HepG2 (cell line): ENCODE data around the gene SLC38A3. TPM values are rescaled to one million over a fixed set of nuclear protein-coding genes. Genes with fewer than 3 reads are reported as not detected.

Source experiments
- ARID3A ChIP-seq: IDR thresholded peaks from 2 replicates; pipeline ENCODE4 v1.6.1; 2012; ENCODE audit warnings: low read depth, low read length, improper control_type of control experiment
- CREM ChIP-seq, 2 experiments: sonication (generic) in 1 of 2; formaldehyde crosslinking in 1 of 2; IDR thresholded peaks; 2 replicates each; pipeline versions ENCODE4 v1.4.0 to v1.6.1; 2016 to 2020; ENCODE audit warnings: antibody characterized with exemption in 1 of 2, mild to moderate bottlenecking in 1 of 2, missing genetic modification reagents in 1 of 2
- DRAP1 ChIP-seq: IDR thresholded peaks from 2 replicates; pipeline ENCODE4 v1.6.1; 2016; ENCODE audit warnings: missing genetic modification reagents, missing compliant biosample characterization
- FOXA3 ChIP-seq: IDR thresholded peaks from 2 replicates; pipeline ENCODE4 v1.6.1; 2016; ENCODE audit warnings: missing genetic modification reagents, missing compliant biosample characterization
- HMGXB4 ChIP-seq, 2 experiments: sonication (generic) in 1 of 2; formaldehyde crosslinking in 1 of 2; IDR thresholded peaks; 2 replicates each; pipeline versions ENCODE4 v1.4.0 to v1.6.1; 2018 to 2020; ENCODE audit warnings: missing genetic modification reagents in 2 of 2, borderline replicate concordance in 1 of 2, low read depth in 1 of 2, mild to moderate bottlenecking in 1 of 2, missing biosample characterization in 1 of 2
- JUNB ChIP-seq: sonication (generic); formaldehyde crosslinking; IDR thresholded peaks from 2 replicates; pipeline ENCODE4 v1.8.0; 2022; ENCODE audit warnings: missing genetic modification reagents, mild to moderate bottlenecking, borderline replicate concordance
- KDM5B ChIP-seq: sonication (generic); formaldehyde crosslinking; IDR thresholded peaks from 2 replicates; pipeline ENCODE4 v1.4.0; 2020; ENCODE audit warnings: missing genetic modification reagents, mild to moderate bottlenecking, borderline replicate concordance
- MED1 ChIP-seq: sonication (generic); formaldehyde crosslinking; IDR thresholded peaks from 2 replicates; pipeline ENCODE4 v1.4.0; 2020; ENCODE audit warnings: missing genetic modification reagents
- MTERF4 ChIP-seq: sonication (generic); formaldehyde crosslinking; IDR thresholded peaks from 2 replicates; pipeline ENCODE4 v1.8.0; 2023; ENCODE audit warnings: mild to moderate bottlenecking, missing genetic modification reagents
- MXD1 ChIP-seq: sonication (generic); formaldehyde crosslinking; IDR thresholded peaks from 2 replicates; pipeline ENCODE4 v1.4.0; 2020; ENCODE audit warnings: mild to moderate bottlenecking, missing genetic modification reagents
- MXI1 ChIP-seq: IDR thresholded peaks from 3 replicates; pipeline ENCODE4 v1.6.1; 2012; ENCODE audit warnings: low read depth, low read length, inconsistent platforms, borderline replicate concordance
- NFYC ChIP-seq: IDR thresholded peaks from 2 replicates; pipeline ENCODE4 v1.6.1; 2016; ENCODE audit warnings: missing genetic modification reagents, missing compliant biosample characterization
- PBX3 ChIP-seq: sonication (generic); formaldehyde crosslinking; IDR thresholded peaks from 2 replicates; pipeline ENCODE4 v1.8.1; 2023; ENCODE audit warnings: missing genetic modification reagents, inconsistent platforms, borderline replicate concordance
- POLR2AphosphoS5 ChIP-seq: IDR thresholded peaks from 2 replicates; pipeline ENCODE4 v1.6.1; 2012; ENCODE audit warnings: low read depth, low read length
- TBX2 ChIP-seq: sonication (generic); formaldehyde crosslinking; IDR thresholded peaks from 2 replicates; pipeline ENCODE4 v1.5.0; 2020; ENCODE audit warnings: missing genetic modification reagents, mild to moderate bottlenecking, borderline replicate concordance
- ZFP36L1 ChIP-seq: sonication (generic); formaldehyde crosslinking; IDR thresholded peaks from 2 replicates; pipeline ENCODE4 v1.8.0; 2022; ENCODE audit warnings: mild to moderate bottlenecking, missing genetic modification reagents, moderate library complexity
- ZNF33A ChIP-seq: sonication (generic); formaldehyde crosslinking; IDR thresholded peaks from 2 replicates; pipeline ENCODE4 v1.5.1; 2020; ENCODE audit warnings: missing genetic modification reagents, mild to moderate bottlenecking, moderate library complexity, borderline replicate concordance
- ZNF800 ChIP-seq: sonication (generic); formaldehyde crosslinking; IDR thresholded peaks from 2 replicates; pipeline ENCODE4 v1.4.0; 2020; ENCODE audit warnings: missing genetic modification reagents
- polyA plus RNA-seq, 8 experiments: library from polyadenylated mRNA; depleted of rRNA in 3 of 8; stranded (reverse) in 7 of 8; unstranded in 1 of 8; fragments of >200 nt; fragmentation: Illumina TruSeq in 4 of 8; extraction: Trizol in 4 of 8; gene quantifications; 2 replicates each; pipeline versions ENCODE4 v1.2.1 to v1.2.3, GENCODE V29; 2011 to 2016; ENCODE audit warnings: low read depth in 4 of 8, missing spikeins in 1 of 8, mixed read lengths in 1 of 8; ENCODE audit not compliant: insufficient read depth in 1 of 8
- total RNA-seq, 5 experiments: library from RNA; depleted of rRNA; stranded (reverse); fragments of >200 nt; fragmentation: Illumina TruSeq; extraction: Trizol; gene quantifications; 2 replicates each; pipeline ENCODE4 v1.2.3, GENCODE V29; 2016; ENCODE audit warnings: low read depth in 1 of 5

SLC38A3 gene
- total and polyA plus RNA-seq, 2 of the 13 experiments (the other 11 are each of a cell fraction or from before 2014, with no cell fraction given) = 29.8 to 164 TPM

GRCh38 chr3:50205413-50206276, 574 bp downstream of the SLC38A3 start (continued):
- TF ChIP-seq PBX3 (CRISPR knock-in tag) (peak; percentile 14; the same call in 1 of the 2 replicates), ARID3A (no peak), FOXA3 (CRISPR knock-in tag) (peak; percentile 87), MED1 (peak; percentile 58), CREM (IDR thresholded peaks at IDR 0.05) (peak; percentile 39), CREM (CRISPR knock-in tag; IDR thresholded peaks at IDR 0.05) (no peak), KDM5B (CRISPR knock-in tag) (peak; percentile 87), ZNF33A (CRISPR knock-in tag) (peak; percentile 87; the same call in 1 of the 2 replicates), TBX2 (CRISPR knock-in tag) (peak; percentile 71), NFYC (CRISPR knock-in tag) (peak; percentile 75), MXI1 (peak; percentile 88; the same call in 1 of the 3 replicates), MXD1 (peak; percentile 60), MTERF4 (no peak), HMGXB4 (CRISPR knock-in tag; IDR thresholded peaks at IDR 0.05; ENCODE audit: borderline replicate concordance in 1 of 2, low read depth in 1 of 2) (peak in 1 of 2 experiments; percentile 60; a peak in 1 of 4 replicates), JUNB (CRISPR knock-in tag) (no peak), ZFP36L1 (no peak), DRAP1 (CRISPR knock-in tag) (peak; percentile 58; the same call in 1 of the 2 replicates), ZNF800 (peak; percentile 55; the same call in 1 of the 2 replicates), POLR2AphosphoS5 (peak; percentile 55)
